OCI-LY3 (cell line): Measurements from ENCODE around the gene BUD31.

ENCODE experiments used
- H2AFZ ChIP-seq: fragments of 200-600, 300-600 bp; shearing (Covaris generic); 2 replicates; pipeline ENCODE4 v1.6.0; 2014; ENCODE audit warnings: antibody characterized with exemption, low read depth, low read length
- H3K27ac ChIP-seq: fragments of 200-600, 300-600 bp; sonication (generic); 2 replicates; pipeline ENCODE4 v1.5.1; 2014; ENCODE audit warnings: mild to moderate bottlenecking, low read length, moderate library complexity, mixed read lengths
- H3K27me3 ChIP-seq: fragments of 200-600, 300-600 bp; sonication (generic); 2 replicates; pipeline ENCODE4 v1.6.1; 2014; ENCODE audit warnings: low read depth, low read length, mixed read lengths
- H3K36me3 ChIP-seq: fragments of 200-600, 300-600 bp; sonication (generic); replicated peaks from 2 replicates; pipeline ENCODE3; 2014; ENCODE audit warnings: low read depth, low read length, mixed read lengths
- H3K4me1 ChIP-seq: fragments of 300-600, 200-600 bp; sonication (generic); 2 replicates; pipeline ENCODE4 v1.6.1; 2014; ENCODE audit warnings: low read length, mixed read lengths
- H3K4me2 ChIP-seq: fragments of 200-600, 300-600 bp; sonication (generic); 2 replicates; pipeline ENCODE4 v1.6.1; 2014; ENCODE audit warnings: low read length, mixed read lengths
- H3K4me3 ChIP-seq: fragments of 300-600, 200-600 bp; sonication (generic); 2 replicates; pipeline ENCODE4 v1.5.1; 2014; ENCODE audit warnings: antibody characterized with exemption, mild to moderate bottlenecking, low read length, moderate library complexity
- H3K79me2 ChIP-seq: fragments of 300-600, 200-600 bp; shearing (Covaris generic); 2 replicates; pipeline ENCODE4 v1.6.1; 2014; ENCODE audit warnings: mild to moderate bottlenecking, low read length, mixed read lengths
- H3K9ac ChIP-seq: fragments of 300-600, 200-600 bp; shearing (Covaris generic); 2 replicates; pipeline ENCODE4 v1.6.0; 2014; ENCODE audit warnings: mild to moderate bottlenecking, low read length, moderate library complexity
- H3K9me3 ChIP-seq: fragments of 200-600, 300-600 bp; shearing (Covaris generic); 2 replicates; pipeline ENCODE4 v1.6.1; 2014; ENCODE audit warnings: low read length, mixed read lengths; ENCODE audit not compliant: insufficient read depth
- H4K20me1 ChIP-seq: fragments of 200-600, 300-600 bp; sonication (generic); 2 replicates; pipeline ENCODE4 v1.6.1; 2016; ENCODE audit warnings: low read length, mixed read lengths; ENCODE audit not compliant: insufficient read depth
- EZH2phosphoT487 ChIP-seq: fragments of 200-600 bp; shearing (Covaris generic); IDR thresholded peaks from 2 replicates; pipeline ENCODE4 v1.6.1; 2018; ENCODE audit warnings: antibody characterized with exemption, mixed run types, low read depth
- TF ChIP-seq, protein P1 (sequence below): fragments of 200-600, 300-600 bp; sonication (generic); IDR thresholded peaks from 2 replicates; pipeline ENCODE4 v1.5.1; 2014; ENCODE audit warnings: antibody characterized with exemption, low read length, low read depth

The BUD31 gene

GRCh38 chr7:99371376-99371920 is 37.3 kb upstream of the BUD31 start:
- peaks cover 8% of the 10 kb centered on the region; the same call in 1 of the 2 replicates for H4K20me1 ChIP-seq
- H3K9ac ChIP-seq, result no peak overlapping the region
- H3K27ac ChIP-seq, result no peak overlapping the region
- no peaks in the 10 kb centered on the region for H3K9me3 ChIP-seq
- TF ChIP-seq, protein P1, sequence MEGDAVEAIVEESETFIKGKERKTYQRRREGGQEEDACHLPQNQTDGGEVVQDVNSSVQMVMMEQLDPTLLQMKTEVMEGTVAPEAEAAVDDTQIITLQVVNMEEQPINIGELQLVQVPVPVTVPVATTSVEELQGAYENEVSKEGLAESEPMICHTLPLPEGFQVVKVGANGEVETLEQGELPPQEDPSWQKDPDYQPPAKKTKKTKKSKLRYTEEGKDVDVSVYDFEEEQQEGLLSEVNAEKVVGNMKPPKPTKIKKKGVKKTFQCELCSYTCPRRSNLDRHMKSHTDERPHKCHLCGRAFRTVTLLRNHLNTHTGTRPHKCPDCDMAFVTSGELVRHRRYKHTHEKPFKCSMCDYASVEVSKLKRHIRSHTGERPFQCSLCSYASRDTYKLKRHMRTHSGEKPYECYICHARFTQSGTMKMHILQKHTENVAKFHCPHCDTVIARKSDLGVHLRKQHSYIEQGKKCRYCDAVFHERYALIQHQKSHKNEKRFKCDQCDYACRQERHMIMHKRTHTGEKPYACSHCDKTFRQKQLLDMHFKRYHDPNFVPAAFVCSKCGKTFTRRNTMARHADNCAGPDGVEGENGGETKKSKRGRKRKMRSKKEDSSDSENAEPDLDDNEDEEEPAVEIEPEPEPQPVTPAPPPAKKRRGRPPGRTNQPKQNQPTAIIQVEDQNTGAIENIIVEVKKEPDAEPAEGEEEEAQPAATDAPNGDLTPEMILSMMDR, result no peak
- TF ChIP-seq EZH2phosphoT487, result no peak
- H3K27me3 ChIP-seq, result no peaks in the 10 kb centered on the region
- H3K4me2 ChIP-seq, result no peak overlapping the region
- H3K79me2 ChIP-seq, result peaks cover 20% of the 10 kb centered on the region
- H3K4me3 ChIP-seq, result no peak overlapping the region
- peaks cover 9% of the 10 kb centered on the region for H3K4me1 ChIP-seq
- no peak overlapping the region for H2AFZ ChIP-seq
- peaks cover 14% of the 10 kb centered on the region for H3K36me3 ChIP-seq

- Histone ChIP-seq H3K4me3 (no peak overlapping the region), H2AFZ (no peak overlapping the region), H3K9ac (no peak overlapping the region), H3K4me2 (no peak overlapping the region), H3K9me3 (no peaks in the 10 kb centered on the region), H3K27ac (no peak overlapping the region), H3K4me1 (peaks cover 9% of the 10 kb centered on the region), H3K36me3 (peaks cover 10% of the 10 kb centered on the region), H3K27me3 (no peaks in the 10 kb centered on the region), H3K79me2 (peaks cover 30% of the 10 kb centered on the region), H4K20me1 (peaks cover 8% of the 10 kb centered on the region; the same call in 1 of the 2 replicates)
- TF ChIP-seq, protein P1, result no peak
- TF ChIP-seq EZH2phosphoT487, result no peak
Measured at GRCh38 chr7:99372275-99373090, 36.3 kb upstream of the BUD31 start.

DNA sequence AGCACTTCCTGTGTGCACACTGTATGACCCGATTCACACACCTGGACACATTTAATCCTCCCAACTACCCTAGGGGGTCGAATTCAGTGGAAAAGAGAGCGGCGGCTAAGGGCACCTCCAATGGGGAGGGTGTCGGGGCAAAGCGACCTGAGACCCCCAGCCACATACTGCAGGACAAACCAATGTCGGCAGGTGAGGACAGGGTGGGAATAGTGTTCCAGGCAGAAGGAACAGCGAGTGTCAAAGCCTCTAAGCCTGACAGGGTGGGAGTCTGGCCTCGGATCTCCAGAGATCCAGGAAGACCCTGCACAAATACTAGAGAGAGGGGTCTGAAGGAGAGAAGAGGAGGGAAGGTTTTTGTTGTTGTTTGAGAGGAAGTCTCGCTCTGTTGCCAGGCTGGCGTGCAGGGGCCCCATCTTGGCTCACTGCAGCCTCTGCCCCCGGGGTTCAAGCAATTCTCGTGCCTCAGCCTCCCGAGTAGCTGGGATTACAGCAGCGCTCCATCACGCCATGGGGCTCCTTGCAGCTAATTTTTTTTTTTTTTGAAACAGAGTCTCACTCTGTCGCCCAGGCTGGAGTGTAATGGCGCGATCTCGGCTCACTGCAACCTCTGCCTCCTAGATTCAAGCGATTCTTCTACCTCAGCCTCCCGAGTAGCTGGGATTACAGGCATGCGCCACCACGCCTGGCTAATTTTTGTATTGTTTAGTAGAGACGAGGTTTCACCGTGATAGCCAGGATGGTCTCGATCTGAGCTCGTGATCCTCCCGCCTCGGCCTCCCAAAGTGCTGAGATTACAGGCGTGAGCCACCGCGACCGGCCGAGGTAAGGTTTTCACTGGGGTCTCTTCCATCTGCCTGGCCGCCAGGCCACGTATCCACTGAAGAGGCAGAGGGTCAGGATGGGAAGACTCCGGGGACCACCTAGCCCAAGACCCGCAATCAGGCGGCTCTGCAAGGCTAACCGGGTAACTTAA is 35.4 kb upstream of the BUD31 start:
- no peaks in the 10 kb centered on the region for H3K9me3 ChIP-seq
- H3K9ac ChIP-seq, result peak overlapping the region; percentile 99
- H4K20me1 ChIP-seq, result peaks cover 8% of the 10 kb centered on the region; the same call in 1 of the 2 replicates
- peak overlapping the region; percentile 87 for H3K4me3 ChIP-seq
- peak overlapping the region; percentile 94 for H3K4me2 ChIP-seq
- H3K36me3 ChIP-seq, result peaks cover 17% of the 10 kb centered on the region
- no peaks in the 10 kb centered on the region for H3K27me3 ChIP-seq
- peaks cover 39% of the 10 kb centered on the region for H3K79me2 ChIP-seq
- H3K27ac ChIP-seq, result peak overlapping the region; percentile 70; the same call in 1 of the 2 replicates
- peaks cover 13% of the 10 kb centered on the region for H3K4me1 ChIP-seq
- H2AFZ ChIP-seq, result peak overlapping the region; percentile 69; the same call in 1 of the 2 replicates
- no peak for TF ChIP-seq EZH2phosphoT487
- TF ChIP-seq, protein P1, result no peak
